K562 (cell line): ENCODE data around the gene NAGLU. TPM values are rescaled to one million over a fixed set of nuclear protein-coding genes. Genes with fewer than 3 reads are reported as not detected.

Source experiments
- ATAC-seq: fragments of 200-7000 bp; cut with Tn5 transposase; 3 replicates; pipeline ENCODE4 v1.9.1; 2020; ENCODE audit warnings: moderate library complexity
- BruUV-seq: library from RNA; stranded (reverse); fragments of 400-500 nt; replicated peaks from 2 replicates; lab custom pipeline; 2021; lab: Mats Ljungman, UMichigan
- CTCF ChIA-PET: fragments of 300-600 bp; formaldehyde crosslinking; extraction: SDS; loops from one replicate; lab custom pipeline; 2021; ENCODE audit warnings: low intra/inter-chr PET ratio; lab: Yijun Ruan, JAX
- POLR2A ChIA-PET: fragments of 300-600, 350-650 bp; sonication (Branson Sonifier 250); formaldehyde crosslinking; extraction: SDS; loops from one replicate; lab custom pipeline; 2021; ENCODE audit warnings: antibody characterized with exemption, inconsistent platforms; lab: Yijun Ruan, JAX
- DNase-seq, 4 experiments: peaks; one replicate each; pipeline versions ENCODE4 v3.0.0 to v3.0.0-alpha.2; 2011 to 2018; ENCODE audit warnings: low spot score in 3 of 4, mixed read lengths in 3 of 4; ENCODE audit errors: extremely low read depth in 1 of 4
- FAIRE-seq: peaks from 2 replicates; lab custom pipeline; 2011; peaks lifted over from hg19 to GRCh38; lab: Jason Lieb, UNC
- H2AFZ ChIP-seq: 2 replicates; pipeline ENCODE4 v1.6.0; 2011; ENCODE audit warnings: low read depth, low read length, control low read depth, inconsistent platforms
- H3K27ac ChIP-seq: fragments of 200-600 bp; 3 replicates; pipeline ENCODE4 v1.8.0; 2011; ENCODE audit warnings: low read depth, mild to moderate bottlenecking, control low read depth, inconsistent platforms, low read length, moderate library complexity, mixed read lengths; ENCODE audit errors: extremely low read depth
- H3K27me3 ChIP-seq, 2 experiments: fragments of 300-600 bp in 1 of 2; 2 replicates in 1 of 2; 3 replicates in 1 of 2; pipeline versions ENCODE4 v1.6.0 to v1.8.0; 2011; ENCODE audit warnings: inconsistent platforms in 2 of 2, low read length in 2 of 2, mild to moderate bottlenecking in 1 of 2, mixed read lengths in 1 of 2, moderate library complexity in 1 of 2; ENCODE audit not compliant: control insufficient read depth in 2 of 2, insufficient read depth in 2 of 2
- H3K36me3 ChIP-seq: fragments of 300-600 bp; 3 replicates; pipeline ENCODE4 v1.8.0; 2011; ENCODE audit warnings: mild to moderate bottlenecking, low read length, inconsistent platforms; ENCODE audit not compliant: control insufficient read depth, insufficient read depth
- H3K4me1 ChIP-seq, 2 experiments: fragments of 200-600 bp in 1 of 2; replicated peaks in 1 of 2; 2 replicates in 1 of 2; 3 replicates in 1 of 2; pipeline versions ENCODE4 v1.5.1 to v1.8.0; 2011; ENCODE audit warnings: inconsistent platforms in 2 of 2, low read length in 2 of 2, mild to moderate bottlenecking in 1 of 2, mixed read lengths in 1 of 2, moderate library complexity in 1 of 2; ENCODE audit not compliant: control insufficient read depth in 2 of 2, insufficient read depth in 2 of 2
- H3K4me2 ChIP-seq: 2 replicates; pipeline ENCODE4 v1.6.1; 2011; ENCODE audit warnings: low read length, control low read depth, inconsistent platforms, mixed read lengths; ENCODE audit not compliant: insufficient read depth
- H3K4me3 ChIP-seq: fragments of 200-600 bp; sonication (generic), shearing (Covaris generic); 2 replicates; pipeline ENCODE4 v1.5.1; 2016; ENCODE audit warnings: control low read depth, inconsistent platforms
- H3K79me2 ChIP-seq: fragments of 200-600 bp; 3 replicates; pipeline ENCODE4 v1.8.0; 2011; ENCODE audit warnings: low read length, inconsistent platforms; ENCODE audit not compliant: control insufficient read depth, insufficient read depth
- H3K9ac ChIP-seq, 2 experiments: 2 replicates each; pipeline versions ENCODE4 v1.6.0 to v1.6.1; 2011; ENCODE audit warnings: low read depth in 2 of 2, low read length in 2 of 2, control low read depth in 1 of 2, inconsistent platforms in 1 of 2, mild to moderate bottlenecking in 1 of 2, mixed read lengths in 1 of 2; ENCODE audit not compliant: insufficient read depth in 1 of 2
- H3K9me1 ChIP-seq: one replicate; pipeline ENCODE4 v1.6.0; 2011; ENCODE audit warnings: inconsistent platforms, mild to moderate bottlenecking, low read length, moderate library complexity; ENCODE audit not compliant: control insufficient read depth, insufficient read depth
- H3K9me3 ChIP-seq: replicated peaks from 2 replicates; pipeline ENCODE4 v1.5.1; 2011; ENCODE audit warnings: low read depth, low read length, inconsistent platforms; ENCODE audit not compliant: control insufficient read depth, insufficient read depth
- H4K20me1 ChIP-seq: replicated peaks from 2 replicates; pipeline ENCODE4 v1.6.1; 2011; ENCODE audit warnings: low read length, inconsistent platforms, mixed read lengths; ENCODE audit not compliant: control insufficient read depth, insufficient read depth
- BRD9 ChIP-seq: fragments of 450-650 bp; IDR thresholded peaks from 2 replicates; pipeline ENCODE4 v1.6.1; 2018; ENCODE audit warnings: low read depth; ENCODE audit not compliant: partially characterized antibody
- CHD2 ChIP-seq: IDR thresholded peaks from 2 replicates; pipeline ENCODE4 v1.6.1; 2011; ENCODE audit warnings: low read depth, low read length
- CREB3L1 ChIP-seq: fragments of 450-650 bp; IDR thresholded peaks from 2 replicates; pipeline ENCODE4 v1.6.1; 2014; ENCODE audit warnings: low read depth, mild to moderate bottlenecking, moderate library complexity, borderline replicate concordance
- E2F1 ChIP-seq: sonication (generic); formaldehyde crosslinking; IDR thresholded peaks from 2 replicates; pipeline ENCODE4 v1.8.1; 2023; ENCODE audit warnings: mild to moderate bottlenecking, missing genetic modification reagents, moderate library complexity
- ELK3 ChIP-seq: fragments of 450-650 bp; formaldehyde crosslinking; IDR thresholded peaks from 2 replicates; pipeline ENCODE4 v1.4.0; 2020; ENCODE audit warnings: mild to moderate bottlenecking
- GTF2B ChIP-seq: IDR thresholded peaks from 2 replicates; pipeline ENCODE4 v1.6.1; 2011; ENCODE audit not compliant: insufficient read length; ENCODE audit errors: extremely low read depth
- KLF10 ChIP-seq: fragments of 250-450 bp; sonication (Bioruptor Pico); IDR thresholded peaks from 2 replicates; pipeline ENCODE4 v1.6.1; 2021; ENCODE audit warnings: matching md5 sums
- MAX ChIP-seq: sonication (generic); formaldehyde crosslinking; IDR thresholded peaks from 2 replicates; pipeline ENCODE4 v1.9.0; 2022; ENCODE audit warnings: mild to moderate bottlenecking, missing genetic modification reagents
- NRF1 ChIP-seq, 2 experiments: fragments of 450-650 bp; IDR thresholded peaks in 1 of 2; conservative IDR thresholded peaks in 1 of 2; 2 replicates each; pipeline ENCODE4 v1.6.1; 2014; ENCODE audit warnings: mild to moderate bottlenecking in 2 of 2
- OTX1 ChIP-seq: fragments of 450-650 bp; formaldehyde crosslinking; IDR thresholded peaks from 2 replicates; pipeline ENCODE4 v1.4.0; 2022; ENCODE audit warnings: mild to moderate bottlenecking
- SMARCC2 ChIP-seq: fragments of 450-650 bp; IDR thresholded peaks from 2 replicates; pipeline ENCODE4 v1.6.1; 2017; ENCODE audit warnings: antibody characterized with exemption, moderate library complexity, mild to moderate bottlenecking, low read depth
- TAF9B ChIP-seq: fragments of 450-650 bp; IDR thresholded peaks from 2 replicates; pipeline ENCODE4 v1.6.1; 2018; ENCODE audit warnings: mild to moderate bottlenecking; ENCODE audit not compliant: partially characterized antibody
- TCF7L2 ChIP-seq: fragments of 150-350 bp; IDR thresholded peaks from 2 replicates; pipeline ENCODE4 v1.6.1; 2016; ENCODE audit warnings: low read depth, mild to moderate bottlenecking, low read length, moderate library complexity
- THAP12 ChIP-seq: fragments of 250-450 bp; sonication (Bioruptor Pico); IDR thresholded peaks from 2 replicates; pipeline ENCODE4 v1.9.0; 2021; ENCODE audit warnings: mild to moderate bottlenecking, inconsistent platforms
- ZNF184 ChIP-seq: sonication (generic); formaldehyde crosslinking; IDR thresholded peaks from 2 replicates; pipeline ENCODE4 v1.5.0; 2020; ENCODE audit warnings: missing genetic modification reagents
- ZNF699 ChIP-seq: fragments of 250-450 bp; sonication (Bioruptor Pico); IDR thresholded peaks from 2 replicates; pipeline ENCODE4 v1.8.0; 2021; ENCODE audit warnings: mild to moderate bottlenecking, moderate library complexity; ENCODE audit not compliant: insufficient replicate concordance
- WGBS: fragments of 100-300 bp; shearing (Covaris generic); methylation state at CpG from one replicate; pipeline ENCODE4 v1.1.6; 2016; ENCODE audit warnings: low coverage, mixed read lengths; ENCODE audit not compliant: insufficient coverage; ENCODE audit errors: missing lambda C conversion rate; 5-methylcytosine and 5-hydroxymethylcytosine counted together
- in situ Hi-C: fragments of 300-500 bp; cut with MboI; formaldehyde crosslinking; loops from 4 replicates; pipeline ENCODE4 v1.15.0; 2018; ENCODE audit warnings: inconsistent platforms, mixed read lengths
- intact Hi-C: fragments of 100-400 bp; cut with micrococcal nuclease; formaldehyde crosslinking; loops from 2 replicates; pipeline ENCODE4 v1.14.2; 2022
- polyA plus RNA-seq, 8 experiments: library from polyadenylated mRNA; depleted of rRNA in 4 of 8; stranded (reverse) in 5 of 8; unstranded in 3 of 8; fragments of >200 nt; fragmentation: Nextera tagmentation in 2 of 8; fragmentation: Illumina TruSeq in 1 of 8; extraction: Ambion mirVana in 2 of 8; extraction: Trizol in 1 of 8; gene quantifications; 2 replicates each; pipeline versions ENCODE4 v1.2.1 to v1.2.3, GENCODE V29; 2011 to 2014; ENCODE audit warnings: inconsistent platforms in 1 of 8, missing spikeins in 1 of 8
- total RNA-seq, 7 experiments: library from RNA; depleted of rRNA in 6 of 7; stranded (reverse); fragments of >200 nt in 6 of 7; fragmentation: Illumina TruSeq in 2 of 7; extraction: Trizol in 2 of 7; gene quantifications; 2 replicates each; pipeline versions ENCODE4 v1.2.1 to v1.2.3, GENCODE V29; 2011 to 2021; ENCODE audit warnings: low replicate concordance in 1 of 7

The NAGLU gene
- total and polyA plus RNA-seq, 9 of the 15 experiments (the other 6 are each of a cell fraction or from before 2014, with no cell fraction given), result 0.04 to 21.5 (median 8.5) TPM

- no peak for TF ChIP-seq TCF7L2
- TF ChIP-seq CREB3L1, result no peak
- no peak for TF ChIP-seq GTF2B
- no peak for TF ChIP-seq NRF1 (conservative IDR thresholded peaks at IDR 0.05 in 1 of 2, IDR thresholded peaks at IDR 0.05 in 1 of 2)
- TF ChIP-seq ZNF184 (CRISPR knock-in tag), result no peak
- no peak for TF ChIP-seq BRD9
- no peak for TF ChIP-seq TAF9B
- TF ChIP-seq KLF10 (CRISPR knock-in tag), result no peak
- no peak for TF ChIP-seq OTX1 (CRISPR knock-in tag)
- TF ChIP-seq E2F1 (CRISPR knock-in tag), result no peak
- no peak for TF ChIP-seq ELK3
- no peak for TF ChIP-seq SMARCC2
- no peak for TF ChIP-seq MAX (CRISPR knock-in tag)
- no peak for TF ChIP-seq CHD2
- TF ChIP-seq THAP12 (CRISPR knock-in tag), result no peak
- no peak for TF ChIP-seq ZNF699 (CRISPR knock-in tag)
- POLR2A ChIA-PET, result interaction anchor here (1.5 to 2.8 kb wide), 2 partner anchors 9 to 12 kb away, joined by 3 to 16 read pairs; partner anchors contain the start of gene PSMC3IP
Observed at GRCh38 chr17:42590886-42591285, 54.8 kb downstream of the NAGLU start.

More at GRCh38 chr17:42590886-42591285, 54.8 kb downstream of the NAGLU start:
- 93% methylated on average over 2 of the region's 2 CpGs for WGBS
- in situ Hi-C loops (no loop called here), intact Hi-C loops (no loop called here)
- Histone ChIP-seq H4K20me1 (no peaks in the 10 kb centered on the region), H3K36me3 (peaks cover 62% of the 10 kb centered on the region; the same call in 2 of the 3 replicates), H3K4me2 (no peak overlapping the region), H3K4me1 (no peaks in the 10 kb centered on the region; a peak in 1 of 5 replicates), H3K9ac (no peak overlapping the region), H3K27ac (no peak overlapping the region), H3K27me3 (no peaks in the 10 kb centered on the region), H3K79me2 (peaks cover 5% of the 10 kb centered on the region; the same call in 2 of the 3 replicates), H3K9me3 (no peaks in the 10 kb centered on the region), H3K9me1 (no peaks in the 10 kb centered on the region), H3K4me3 (no peak overlapping the region), H2AFZ (no peak overlapping the region)
- FAIRE-seq (no peak), ATAC-seq (no peak), DNase-seq (no peak)
- no TSS peak for BruUV-seq
- CTCF ChIA-PET, result no interaction called here
